ENCODE data around the gene COL4A6. TPM values are rescaled to one million over a fixed set of nuclear protein-coding genes. Genes with fewer than 3 reads are reported as not detected.

The COL4A6 gene
- total and polyA plus RNA-seq, 2 of the 4 experiments (the other 2 are of a cell fraction) = 0.36 to 0.74 TPM

GRCh38 chrX:108331126-108331909, 106.9 kb downstream of the COL4A6 start:
- Histone ChIP-seq H2BK5ac (ENCODE audit: low read depth, low read length, poor library complexity, severe bottlenecking) (no peak overlapping the region), H3K27ac (ENCODE audit: insufficient read depth, low read length) (no peak overlapping the region), H3K27me3 (ENCODE audit: control insufficient read depth, insufficient read depth, low read length) (peaks cover 4% of the 10 kb centered on the region), H3K4me3 (ENCODE audit: insufficient read depth, low read depth, low read length) (no peak overlapping the region), H4K20me1 (ENCODE audit: insufficient read depth, low read length) (no peaks in the 10 kb centered on the region), H3K36me3 (ENCODE audit: control insufficient read depth, insufficient read depth, low read length) (no peaks in the 10 kb centered on the region), H2BK20ac (ENCODE audit: low read depth, low read length) (no peak overlapping the region), H3K9me1 (ENCODE audit: insufficient read depth, low read length) (no peaks in the 10 kb centered on the region), H4K5ac (ENCODE audit: low read depth, low read length) (no peak overlapping the region), H3K9ac (ENCODE audit: low read depth, low read length) (no peak overlapping the region), H4K8ac (ENCODE audit: low read depth in 2 of 2, low read length in 2 of 2) (no peak overlapping the region), H3K56ac (ENCODE audit: extremely low read depth, insufficient read depth, low read length) (no peak overlapping the region), H3K4ac (ENCODE audit: low read depth, low read length) (no peak overlapping the region), H3K9me3 (ENCODE audit: control insufficient read depth, insufficient read depth, low read length) (no peaks in the 10 kb centered on the region), H3K79me1 (ENCODE audit: low read depth in 1 of 2, low read length in 2 of 2) (no peaks in the 10 kb centered on the region), H2AFZ (replicated peaks; ENCODE audit: low read length, poor library complexity) (no peak overlapping the region), H3K4me2 (ENCODE audit: low read depth, low read length) (no peak overlapping the region), H3K4me1 (ENCODE audit: control insufficient read depth, insufficient read depth, low read length) (no peaks in the 10 kb centered on the region), H2BK120ac (ENCODE audit: low read depth, low read length) (no peak overlapping the region), H2AK9ac (replicated peaks; ENCODE audit: low read depth, low read length, poor library complexity) (no peak overlapping the region), H4K91ac (ENCODE audit: insufficient read depth, low read depth, low read length) (no peak overlapping the region), H3K14ac (replicated peaks; ENCODE audit: low read depth, low read length) (no peak overlapping the region), H3K23ac (ENCODE audit: low read depth, low read length) (no peak overlapping the region), H2BK15ac (ENCODE audit: low read depth, low read length) (no peak overlapping the region), H2AK5ac (ENCODE audit: low read depth, low read length) (no peak overlapping the region), H3K18ac (ENCODE audit: low read depth, low read length) (no peak overlapping the region)
- TF ChIP-seq SMC3 (IDR thresholded peaks at IDR 0.05; ENCODE audit: low read depth, low read length) (no peak), USF2 (IDR thresholded peaks at IDR 0.05; ENCODE audit: low read depth, low read length) (no peak), MAZ (IDR thresholded peaks at IDR 0.05; ENCODE audit: borderline replicate concordance, low read depth, low read length) (no peak), CHD1 (IDR thresholded peaks at IDR 0.05; ENCODE audit: low read depth, low read length) (no peak), BHLHE40 (IDR thresholded peaks at IDR 0.05; ENCODE audit: low read depth, low read length) (no peak), FOS (IDR thresholded peaks at IDR 0.05; ENCODE audit: low read depth, low read length) (no peak), RFX5 (IDR thresholded peaks at IDR 0.05; ENCODE audit: low read depth, low read length) (no peak), RCOR1 (IDR thresholded peaks at IDR 0.05; ENCODE audit: insufficient replicate concordance, low read length) (no peak), POLR2A (IDR thresholded peaks at IDR 0.05; ENCODE audit: low read depth, low read length) (no peak), NFE2L2 (IDR thresholded peaks at IDR 0.05; ENCODE audit: low read depth, low read length) (no peak), CTCF (conservative IDR thresholded peaks at IDR 0.05; ENCODE audit: low read depth, low read length) (no peak), ELK1 (IDR thresholded peaks at IDR 0.05; ENCODE audit: borderline replicate concordance, low read depth, low read length) (no peak), MXI1 (IDR thresholded peaks at IDR 0.05; ENCODE audit: borderline replicate concordance, low read depth, low read length) (no peak), CEBPB (IDR thresholded peaks at IDR 0.05; ENCODE audit: low read depth, low read length) (no peak), MAFK (IDR thresholded peaks at IDR 0.05; ENCODE audit: low read depth, low read length) (no peak), RAD21 (IDR thresholded peaks at IDR 0.05; ENCODE audit: low read length) (no peak)
- in situ Hi-C loops (cut with MboI; ENCODE audit: low sequenced_read_pairs) (no loop called here), intact Hi-C loops (cut with micrococcal nuclease) (no loop called here), dilution Hi-C loops (cut with HindIII; ENCODE audit: low sequenced_read_pairs, unreplicated experiment) (no loop called here)
- CTCF ChIA-PET = no interaction called here
- no TSS peak for BruUV-seq (replicated peaks)
- POLR2A ChIA-PET (ENCODE audit: unreplicated experiment) = no interaction called here
- no CpG with 5 or more reads among the region's 7 CpGs for WGBS, 2 experiments (ENCODE audit: extremely low coverage in 2 of 2, insufficient read length in 1 of 2)
- DNase-seq (no peak), ATAC-seq (ENCODE audit: low read depth) (no peak)
